HG02642 (cell line): ENCODE data around the gene ZDHHC12.

ENCODE experiments used
- ATAC-seq: cut with Tn5 transposase; IDR thresholded peaks from one replicate; pipeline ENCODE4 v1.9.1; 2021; ENCODE audit warnings: mild to moderate bottlenecking; ENCODE audit not compliant: unreplicated experiment, poor library complexity

The ZDHHC12 gene

DNA sequence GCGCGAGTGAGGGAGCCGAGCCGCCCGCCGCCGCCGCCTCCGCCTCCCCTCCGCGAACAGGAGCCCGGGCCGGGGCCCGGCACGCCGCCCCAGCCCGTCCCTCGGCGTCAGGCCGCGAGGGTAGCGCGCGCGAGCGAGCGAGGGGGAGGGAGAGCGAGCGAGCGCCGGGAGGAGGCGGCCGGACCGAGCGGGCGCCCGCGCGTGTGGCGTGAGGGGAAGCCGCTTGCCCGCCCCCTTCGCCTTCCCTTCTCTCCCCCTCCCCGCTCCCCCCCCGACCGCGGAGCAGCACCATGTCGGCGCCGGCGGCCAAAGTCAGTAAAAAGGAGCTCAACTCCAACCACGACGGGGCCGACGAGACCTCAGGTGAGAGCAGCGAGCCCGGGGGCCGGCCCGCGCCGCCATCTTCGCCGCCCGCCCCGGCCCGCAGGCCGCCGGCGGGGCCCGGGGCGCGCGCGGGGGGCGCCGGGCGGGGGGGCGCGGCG lies 34.6 kb downstream of the ZDHHC12 start:
- ATAC-seq = peak; percentile 19

- ATAC-seq = peak; percentile 76
Observed at GRCh38 chr9:128688501-128689292, 35.2 kb downstream of the ZDHHC12 start, which contains the start of gene SET. Gene SET, plus strand, starts transcription at chr9:128689222. Its CDS starts 361 bp downstream, at chr9:128689583.

GRCh38 chr9:128687453-128687852 lies 36.5 kb downstream of the ZDHHC12 start:
- no peak for ATAC-seq

DNA sequence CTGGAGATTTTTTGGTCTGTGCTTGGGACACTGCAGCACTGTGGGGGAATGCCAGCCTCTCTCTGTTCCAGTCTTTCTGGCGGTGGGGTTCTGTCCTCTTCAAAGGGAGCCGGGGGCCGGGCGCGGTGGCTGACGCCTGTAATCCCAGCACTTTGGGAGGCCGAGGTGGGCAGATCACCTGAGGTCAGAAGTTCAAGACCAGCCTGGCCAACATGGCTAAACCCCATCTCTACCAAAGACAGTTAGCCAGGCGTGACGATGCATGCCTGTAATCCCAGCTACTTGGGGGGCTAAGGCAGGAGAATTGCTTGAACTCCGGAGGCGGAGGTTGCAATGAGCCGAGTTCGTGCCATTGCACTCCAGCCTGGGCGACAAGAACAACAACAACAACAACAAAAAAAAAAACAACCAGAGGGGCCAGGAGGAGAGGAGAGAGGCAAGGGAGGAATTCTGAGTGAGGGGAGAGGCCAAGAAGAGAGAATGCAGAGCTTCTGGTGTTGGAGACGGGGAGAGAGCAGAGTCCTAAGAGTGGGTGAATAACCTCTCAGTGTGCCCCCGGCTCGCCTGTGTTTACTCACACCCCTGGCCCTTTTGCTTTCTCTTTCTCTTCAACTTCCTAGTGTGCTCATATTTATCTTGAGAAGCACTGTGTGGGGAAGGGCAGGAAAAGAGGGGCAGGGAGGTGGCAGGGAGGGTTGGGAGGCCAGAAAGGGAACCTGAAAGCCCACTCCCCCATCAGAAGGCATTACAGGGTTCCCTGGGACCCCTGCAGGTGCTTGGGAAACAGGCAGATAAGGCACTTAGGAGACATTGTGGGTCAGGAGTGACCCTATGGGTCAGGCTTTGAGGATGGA lies 38.1 kb downstream of the ZDHHC12 start:
- no peak for ATAC-seq

DNA sequence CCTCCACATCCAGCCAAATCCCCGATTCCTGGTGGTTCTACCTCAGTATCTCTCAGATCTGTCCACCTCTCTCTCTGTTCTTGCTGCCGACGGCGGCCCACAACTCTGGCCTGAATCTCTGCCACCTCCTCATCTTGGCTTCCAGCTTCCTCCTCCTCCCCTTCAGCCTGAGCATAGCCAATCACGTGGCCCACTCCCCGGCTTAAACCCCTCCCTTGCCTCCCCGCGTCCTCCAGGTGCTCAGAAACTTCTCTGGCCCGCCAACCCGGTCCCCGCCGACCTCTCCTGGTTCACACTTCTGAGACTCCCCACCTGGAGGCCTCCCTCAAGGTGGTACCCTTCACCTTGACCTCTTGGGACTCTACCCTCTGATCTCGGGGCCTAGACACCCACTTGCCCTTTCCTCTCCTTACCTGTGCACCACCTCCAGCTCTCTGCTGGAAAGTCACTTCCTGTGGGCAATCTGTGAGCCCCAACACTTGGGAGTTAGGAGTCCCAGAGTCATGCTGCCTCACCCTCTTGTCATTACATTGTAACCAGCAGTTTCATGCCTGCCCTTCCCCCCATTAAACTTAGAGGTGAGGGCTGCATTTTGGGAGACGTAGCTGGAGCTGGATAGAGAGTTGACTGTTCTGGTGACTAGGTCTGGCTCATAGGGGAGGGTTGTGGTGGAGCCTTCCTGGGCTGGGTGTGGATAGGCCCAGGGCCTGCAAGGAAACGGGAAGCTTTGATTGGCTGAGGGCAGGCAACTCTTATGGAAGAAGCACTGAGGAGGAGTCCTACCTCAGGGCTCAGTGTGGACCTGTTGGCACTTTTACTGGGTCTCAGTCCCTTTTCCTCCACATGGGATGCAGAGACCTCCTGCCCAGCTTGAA lies 39.4 kb downstream of the ZDHHC12 start:
- ATAC-seq = peak; percentile 30

GRCh38 chr9:128684065-128684324 lies 39.9 kb downstream of the ZDHHC12 start:
- ATAC-seq = no peak

DNA sequence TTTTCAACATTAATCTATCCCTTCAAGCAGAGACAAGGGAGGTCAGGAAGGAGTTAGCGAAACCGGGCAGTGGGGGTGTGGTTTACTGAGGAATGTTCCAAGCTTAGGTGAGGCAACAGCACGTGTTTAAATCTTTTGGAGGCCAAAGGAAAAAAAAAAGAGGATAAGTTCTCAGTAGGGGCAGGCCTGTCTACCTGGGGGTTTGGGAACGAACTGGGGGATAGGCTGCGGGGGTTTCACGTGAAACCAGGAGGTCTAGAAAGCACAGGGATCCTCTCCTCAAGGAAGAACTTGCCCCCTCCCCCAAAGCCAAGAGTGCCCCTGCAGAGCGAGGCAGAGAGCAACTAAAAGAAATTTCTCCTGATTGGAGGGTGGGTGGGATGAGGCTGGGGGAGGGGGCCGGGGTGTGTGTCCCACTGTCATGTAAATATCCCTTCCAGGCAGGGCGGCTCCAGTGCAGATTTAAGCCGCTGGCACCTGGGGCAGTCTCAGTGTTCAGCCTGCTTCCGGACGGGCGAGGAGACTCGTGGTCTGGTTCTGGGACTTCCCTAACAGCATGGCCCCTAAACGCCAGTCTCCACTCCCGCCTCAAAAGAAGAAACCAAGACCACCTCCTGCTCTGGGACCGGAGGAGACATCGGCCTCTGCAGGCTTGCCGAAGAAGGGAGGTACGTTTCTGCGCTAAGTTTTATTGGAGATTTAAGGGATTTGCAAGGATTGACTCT lies 40.4 kb downstream of the ZDHHC12 start:
- ATAC-seq = peak; percentile 34

DNA sequence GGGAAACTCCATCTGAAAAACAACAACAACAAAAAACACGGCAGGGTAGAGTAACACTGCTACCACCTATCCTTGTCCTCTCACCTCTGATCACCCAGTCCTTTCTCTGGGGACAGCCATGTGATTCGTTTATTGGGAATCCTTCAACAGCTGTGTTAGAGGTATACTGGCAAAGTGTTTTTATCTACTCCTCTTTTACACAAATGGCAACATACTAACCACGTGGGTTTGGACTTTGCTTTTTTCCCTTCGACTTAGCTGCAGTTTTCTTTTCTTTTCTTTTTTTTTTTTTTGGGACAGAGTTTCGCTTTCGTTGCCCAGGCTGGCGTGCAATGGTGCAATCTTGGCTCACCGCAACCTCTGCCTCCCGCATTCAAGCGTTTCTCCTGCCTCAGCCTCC lies 46.1 kb downstream of the ZDHHC12 start:
- no peak for ATAC-seq

- ATAC-seq = no peak
Observed at GRCh38 chr9:128675382-128675781, 48.5 kb downstream of the ZDHHC12 start.
